ENCODE results near the gene NR3C2. TPM values are rescaled to one million over a fixed set of nuclear protein-coding genes. Genes with fewer than 3 reads are reported as not detected.

NR3C2 gene
- 0.05 TPM in 1 of 5 replicates, not detected in the others for total RNA-seq (2022; extraction: Qiagen RNA extraction; ENCODE audit: low read depth)

DNA sequence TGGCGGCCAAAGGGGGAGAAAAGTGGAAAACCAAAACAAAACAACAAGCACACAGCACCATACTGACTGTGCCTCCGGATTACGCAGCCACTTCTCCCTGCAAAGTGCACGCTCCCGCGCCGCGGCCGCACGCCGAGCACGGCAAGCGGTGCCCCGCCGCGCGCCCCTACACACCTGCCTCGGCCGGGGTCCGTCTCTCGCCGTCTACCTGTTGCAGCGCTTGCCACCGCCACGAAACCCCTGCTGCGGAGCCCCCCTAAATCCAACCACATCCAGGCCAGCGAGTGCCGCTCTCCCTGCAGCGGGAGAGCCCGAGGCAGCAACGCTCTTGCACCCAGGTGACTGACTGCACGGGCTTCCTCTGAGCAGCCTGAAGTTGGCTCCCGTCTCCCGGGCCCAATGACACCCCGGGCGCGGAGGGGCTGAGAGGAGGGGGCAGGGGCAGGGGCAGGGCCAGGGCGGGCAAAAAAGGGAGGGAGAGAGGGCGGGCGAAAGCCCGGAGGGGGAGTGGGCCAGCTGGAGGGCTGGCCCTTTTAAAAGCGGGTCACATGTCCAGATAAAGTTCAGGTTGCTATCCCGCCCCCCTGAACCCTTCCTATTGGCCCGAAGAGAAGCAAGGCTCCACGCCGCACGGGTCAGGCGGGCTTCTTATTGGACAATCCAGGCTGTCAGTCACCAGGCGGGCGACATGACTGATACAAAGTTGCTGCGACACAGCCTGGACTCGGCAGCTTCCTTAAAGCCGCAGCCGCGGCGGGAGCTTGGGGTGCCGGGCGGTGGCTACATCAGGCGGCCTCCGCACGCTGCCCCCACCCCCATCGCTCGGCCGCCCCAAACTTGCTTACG is at the start of gene NR3C2:
Gene NR3C2, minus strand, starts transcription at position 429 of the 846 bp plus-strand sequence.

All from A549 treated with RU486 at 1 μM for 4 hours (cell line).